ENCODE data around the gene MYH9. TPM values are rescaled to one million over a fixed set of nuclear protein-coding genes. Genes with fewer than 3 reads are reported as not detected.
A peak's percentile ranks its signal among the peaks of the same experiment; 100 is the strongest.

MYH9 gene
- polyA plus RNA-seq, 1 of the 3 experiments (the other 2 are of a cell fraction): 303 TPM

GRCh38 chr22:36350751-36351594 is 36.8 kb downstream of the MYH9 start:
- Histone ChIP-seq H2AFZ (ENCODE audit: low read depth) (no peak overlapping the region), H3K4me2 (peak overlapping the region; percentile 61; the same call in 1 of the 2 replicates), H3K9me2 (no peaks in the 10 kb centered on the region), H4K20me1 (ENCODE audit: insufficient read depth) (peaks cover 94% of the 10 kb centered on the region), H3K4me3 (ENCODE audit: low read depth in 2 of 2, low read length in 1 of 2) (no peak overlapping the region), H3K9ac (no peak overlapping the region), H3K9me3 (no peaks in the 10 kb centered on the region), H3K36me3 (replicated peaks in 1 of 2; ENCODE audit: control insufficient read depth in 1 of 2, insufficient read depth in 2 of 2, low read length in 1 of 2) (peaks cover 3 to 22% of the 10 kb centered on the region in 2 experiments), H3K27me3 (ENCODE audit: insufficient read depth) (no peaks in the 10 kb centered on the region), H3K27ac (ENCODE audit: low read depth in 2 of 2, low read length in 1 of 2) (peak overlapping the region in 1 of 2 experiments; percentile 75; a peak in 3 of 4 replicates), H3K4me1 (ENCODE audit: control insufficient read depth in 1 of 2, insufficient read depth in 2 of 2, low read depth in 1 of 2, low read length in 1 of 2) (peaks cover 29 to 45% of the 10 kb centered on the region in 2 experiments; a peak in 3 of 4 replicates), H3F3A (replicated peaks; ENCODE audit: insufficient read depth) (peaks cover 51% of the 10 kb centered on the region), H3K79me2 (ENCODE audit: insufficient read depth) (peaks cover 99% of the 10 kb centered on the region)
- TF ChIP-seq CHD2 (IDR thresholded peaks at IDR 0.05; ENCODE audit: low read length, partially characterized antibody): no peak
- TF ChIP-seq, protein P1, sequence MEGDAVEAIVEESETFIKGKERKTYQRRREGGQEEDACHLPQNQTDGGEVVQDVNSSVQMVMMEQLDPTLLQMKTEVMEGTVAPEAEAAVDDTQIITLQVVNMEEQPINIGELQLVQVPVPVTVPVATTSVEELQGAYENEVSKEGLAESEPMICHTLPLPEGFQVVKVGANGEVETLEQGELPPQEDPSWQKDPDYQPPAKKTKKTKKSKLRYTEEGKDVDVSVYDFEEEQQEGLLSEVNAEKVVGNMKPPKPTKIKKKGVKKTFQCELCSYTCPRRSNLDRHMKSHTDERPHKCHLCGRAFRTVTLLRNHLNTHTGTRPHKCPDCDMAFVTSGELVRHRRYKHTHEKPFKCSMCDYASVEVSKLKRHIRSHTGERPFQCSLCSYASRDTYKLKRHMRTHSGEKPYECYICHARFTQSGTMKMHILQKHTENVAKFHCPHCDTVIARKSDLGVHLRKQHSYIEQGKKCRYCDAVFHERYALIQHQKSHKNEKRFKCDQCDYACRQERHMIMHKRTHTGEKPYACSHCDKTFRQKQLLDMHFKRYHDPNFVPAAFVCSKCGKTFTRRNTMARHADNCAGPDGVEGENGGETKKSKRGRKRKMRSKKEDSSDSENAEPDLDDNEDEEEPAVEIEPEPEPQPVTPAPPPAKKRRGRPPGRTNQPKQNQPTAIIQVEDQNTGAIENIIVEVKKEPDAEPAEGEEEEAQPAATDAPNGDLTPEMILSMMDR (IDR thresholded peaks at IDR 0.05): peak; percentile 24
- TF ChIP-seq TEAD4 (IDR thresholded peaks at IDR 0.05; ENCODE audit: borderline replicate concordance, insufficient read depth): no peak
- TF ChIP-seq MXI1 (IDR thresholded peaks at IDR 0.05; ENCODE audit: low read depth, low read length): no peak
- TF ChIP-seq RAD21 (IDR thresholded peaks at IDR 0.05; ENCODE audit: low read length): no peak
- 0 out of 2 replicates have a peak, but pooled peaks have one; percentile 5 for TF ChIP-seq FOSL2 (IDR thresholded peaks at IDR 0.05; ENCODE audit: borderline replicate concordance, low read depth)
- 63% methylated on average over 13 of the region's 14 CpGs for WGBS (ENCODE audit: low lambda C conversion rate)
- no peak for DNase-seq
- POLR2A ChIA-PET: no interaction called here
- CTCF ChIA-PET: interaction anchor here (1.0 to 1.4 kb wide), 4 partner anchors 11 to 90 kb away, joined by 3 to 5 read pairs (median 4); no protein-coding TSS in a partner anchor

DNA sequence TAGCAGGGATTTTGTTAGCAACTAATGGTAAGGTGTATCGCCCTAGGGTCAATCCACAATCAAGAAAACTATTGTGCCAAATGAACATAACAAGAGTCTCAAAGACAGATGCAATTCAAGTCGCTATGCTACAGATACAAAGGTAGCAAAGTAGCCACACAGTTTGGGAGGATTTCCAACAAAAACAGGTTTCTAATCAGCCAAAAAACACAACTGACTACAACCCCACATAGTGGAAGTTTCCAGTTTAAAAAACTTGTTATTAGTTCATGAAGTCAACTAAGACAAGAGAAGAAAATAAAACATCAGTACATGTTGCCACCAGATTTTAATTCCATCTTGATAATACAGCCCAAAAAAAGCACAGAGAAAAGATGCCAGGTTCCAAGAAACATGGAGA is 38.0 kb downstream of the MYH9 start:
- H3K9ac ChIP-seq: no peak overlapping the region
- H3K36me3 ChIP-seq (replicated peaks in 1 of 2; ENCODE audit: control insufficient read depth in 1 of 2, insufficient read depth in 2 of 2, low read length in 1 of 2): peaks cover 6 to 32% of the 10 kb centered on the region in 2 experiments

More for the DNA sequence above, 38.0 kb downstream of the MYH9 start:
- no peaks in the 10 kb centered on the region for H3K27me3 ChIP-seq (ENCODE audit: insufficient read depth)
- POLR2A ChIA-PET: no interaction called here
- peaks cover 99% of the 10 kb centered on the region for H3K79me2 ChIP-seq (ENCODE audit: insufficient read depth)
- H3K9me3 ChIP-seq: no peaks in the 10 kb centered on the region
- CTCF ChIA-PET: no interaction called here
- DNase-seq: no peak
- 93% methylated on average over 2 of the region's 2 CpGs for WGBS (ENCODE audit: low lambda C conversion rate)
- H3K4me2 ChIP-seq: peak overlapping the region; percentile 61; the same call in 1 of the 2 replicates
- no peak for TF ChIP-seq RFX5 (IDR thresholded peaks at IDR 0.05; ENCODE audit: low read length)
- TF ChIP-seq, protein P2, sequence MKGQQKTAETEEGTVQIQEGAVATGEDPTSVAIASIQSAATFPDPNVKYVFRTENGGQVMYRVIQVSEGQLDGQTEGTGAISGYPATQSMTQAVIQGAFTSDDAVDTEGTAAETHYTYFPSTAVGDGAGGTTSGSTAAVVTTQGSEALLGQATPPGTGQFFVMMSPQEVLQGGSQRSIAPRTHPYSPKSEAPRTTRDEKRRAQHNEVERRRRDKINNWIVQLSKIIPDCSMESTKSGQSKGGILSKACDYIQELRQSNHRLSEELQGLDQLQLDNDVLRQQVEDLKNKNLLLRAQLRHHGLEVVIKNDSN (IDR thresholded peaks at IDR 0.05; ENCODE audit: borderline replicate concordance, low read depth): no peak
- TF ChIP-seq GATA2 (CRISPR knock-in tag; IDR thresholded peaks at IDR 0.05): no peak
- H3K27ac ChIP-seq (ENCODE audit: low read depth in 2 of 2, low read length in 1 of 2): peak overlapping the region in 1 of 2 experiments; percentile 75; a peak in 2 of 4 replicates
- H3K4me1 ChIP-seq (ENCODE audit: control insufficient read depth in 1 of 2, insufficient read depth in 2 of 2, low read depth in 1 of 2, low read length in 1 of 2): peaks cover 26 to 38% of the 10 kb centered on the region in 2 experiments; a peak in 3 of 4 replicates
- peaks cover 60% of the 10 kb centered on the region for H3F3A ChIP-seq (replicated peaks; ENCODE audit: insufficient read depth)
- no peak overlapping the region for H2AFZ ChIP-seq (ENCODE audit: low read depth)
- peaks cover 94% of the 10 kb centered on the region for H4K20me1 ChIP-seq (ENCODE audit: insufficient read depth)
- H3K9me2 ChIP-seq: no peaks in the 10 kb centered on the region
- H3K4me3 ChIP-seq (ENCODE audit: low read depth in 2 of 2, low read length in 1 of 2): no peak overlapping the region

Data from SK-N-SH (cell line).